ENCODE results near the gene ESX1. TPM values are rescaled to one million over a fixed set of nuclear protein-coding genes. Genes with fewer than 3 reads are reported as not detected.
"Not testable (repeated sequence)": the region's sequence is repeated elsewhere in the genome, so short reads cannot be mapped to it uniquely, and the experiment has no call there.

ESX1 gene
- polyA plus RNA-seq (ENCODE audit: insufficient read depth in 1 of 5, insufficient read length in 5 of 5, low replicate concordance in 1 of 5), result not detected
- long read RNA-seq, donor 1, result 0 reads
- long read RNA-seq, donor 2, result 0 reads
- long read RNA-seq, donor 3, result 0 reads
- long read RNA-seq, donor 4, result 0 reads
- long read RNA-seq, donor 5, result 0 reads
- long read RNA-seq, donor 6, result 0 reads
- long read RNA-seq, donor 7, result 0 reads
- long read RNA-seq, donor 8, result 0 reads

GRCh38 chrX:104254442-104255115 is at the start of gene ESX1:
ESX1 (minus strand) TSS chrX:104254933; CDS start chrX:104254849, 84 bp downstream.
- DNase-seq, result no peak

- DNase-seq, result no peak
Measured at GRCh38 chrX:104295636-104296035, 40.9 kb upstream of the ESX1 start.

GRCh38 chrX:104288961-104289360 is 34.2 kb upstream of the ESX1 start:
- DNase-seq, result no peak

- no peak for DNase-seq
Measured at GRCh38 chrX:104288269-104288668, 33.5 kb upstream of the ESX1 start.

GRCh38 chrX:104285201-104285600 is 30.5 kb upstream of the ESX1 start:
- no peak for DNase-seq

- no peak for DNase-seq
Measured at GRCh38 chrX:104284507-104284906, 29.8 kb upstream of the ESX1 start.

- DNase-seq, result no peak
Measured at GRCh38 chrX:104282166-104282725, 27.5 kb upstream of the ESX1 start.

GRCh38 chrX:104281564-104281963 is 26.8 kb upstream of the ESX1 start:
- no peak for DNase-seq

GRCh38 chrX:104280609-104281008 is 25.9 kb upstream of the ESX1 start:
- DNase-seq, result no peak

- DNase-seq, result no peak
Measured at GRCh38 chrX:104270916-104271512, 16.3 kb upstream of the ESX1 start.

- DNase-seq, result no peak
Measured at GRCh38 chrX:104270212-104270611, 15.5 kb upstream of the ESX1 start.

GRCh38 chrX:104255465-104255864 is 732 bp upstream of the ESX1 start:
- no peak for DNase-seq

- no peak for DNase-seq
Measured at GRCh38 chrX:104253567-104254441, 929 bp downstream of the ESX1 start.

- no peak for DNase-seq
Measured at GRCh38 chrX:104250470-104250869, 4.3 kb downstream of the ESX1 start.

- DNase-seq, result not testable (repeated sequence)
Measured at GRCh38 chrX:104230060-104230459, 24.7 kb downstream of the ESX1 start.

- DNase-seq, result no peak
Measured at GRCh38 chrX:104211187-104211586, 43.5 kb downstream of the ESX1 start.

- no peak for DNase-seq
Measured at GRCh38 chrX:104205548-104205947, 49.2 kb downstream of the ESX1 start.
